Breast epithelium (tissue), 4 donors: ENCODE results near the gene EFHC2. TPM values are rescaled to one million over a fixed set of nuclear protein-coding genes. Genes with fewer than 3 reads are reported as not detected.
"Not testable (repeated sequence)": the region's sequence is repeated elsewhere in the genome, so short reads cannot be mapped to it uniquely, and the experiment has no call there.

ENCODE experiments used
- DNase-seq, 2 donors: peaks; one replicate each; pipeline ENCODE4 v3.0.0-alpha.2; 2019; ENCODE audit warnings: low spot score in 2 of 2
- H3K27ac ChIP-seq, 2 donors: fragments of 200-600 bp; sonication (generic) in 1 of 2; one replicate each; pipeline ENCODE4 v1.5.1; 2016 to 2019; ENCODE audit warnings: mild to moderate bottlenecking in 1 of 2
- H3K27me3 ChIP-seq, 2 donors: fragments of 200-600 bp; sonication (generic) in 1 of 2; one replicate each; pipeline versions ENCODE4 v1.5.1 to v1.6.0; 2017 to 2019; ENCODE audit warnings: control low read depth in 1 of 2, mild to moderate bottlenecking in 1 of 2
- H3K36me3 ChIP-seq: fragments of 200-600 bp; one replicate; pipeline ENCODE4 v1.5.1; 2019
- H3K4me1 ChIP-seq, 2 donors: fragments of 200-600 bp; sonication (generic); one replicate each; pipeline ENCODE4 v1.5.1; 2016 to 2019; ENCODE audit warnings: control low read depth in 1 of 2
- H3K4me3 ChIP-seq, 3 donors: fragments of 200-600 bp; sonication (generic); 1 replicate in 2 of 3; 2 replicates in 1 of 3; pipeline ENCODE4 v1.5.1; 2016 to 2019; ENCODE audit warnings: mild to moderate bottlenecking in 3 of 3, moderate library complexity in 2 of 3
- H3K9me3 ChIP-seq, 2 donors: fragments of 200-600 bp; sonication (generic) in 1 of 2; one replicate each; pipeline ENCODE4 v1.5.1; 2016 to 2019; ENCODE audit warnings: control low read depth in 1 of 2
- POLR2A ChIP-seq: fragments of 450-650 bp; IDR thresholded peaks from one replicate; pipeline ENCODE4 v1.6.1; 2016; ENCODE audit warnings: antibody characterized with exemption, mild to moderate bottlenecking, moderate library complexity
- POLR2AphosphoS5 ChIP-seq, 3 donors: sonication (generic); formaldehyde crosslinking; IDR thresholded peaks; one replicate each; pipeline ENCODE4 v1.6.1; 2017; ENCODE audit warnings: antibody characterized with exemption in 3 of 3
- intact Hi-C: fragments of 100-400 bp; cut with DNase I; formaldehyde crosslinking; loops from one replicate; pipeline ENCODE4 v1.15.1; 2023; ENCODE audit warnings: low total_unique reads
- total RNA-seq, 3 donors: library from RNA; depleted of rRNA; stranded (reverse); fragments of >200 nt; gene quantifications; one replicate each; pipeline ENCODE4 v1.1.0, GENCODE V29; 2016
- TF ChIP-seq, protein P1 (sequence below), 3 donors: fragments of 450-650 bp; IDR thresholded peaks; one replicate each; pipeline ENCODE4 v1.5.1; 2016 to 2017; ENCODE audit warnings: antibody characterized with exemption in 3 of 3, mild to moderate bottlenecking in 3 of 3, moderate library complexity in 3 of 3

Gene EFHC2
- total RNA-seq, 3 donors from 2014 or later, result 0.32 to 1.9 (median 0.66) TPM

- Histone ChIP-seq H3K27me3 (peaks cover 0 to 21% of the 10 kb centered on the region in 2 donors), H3K9me3 (no peaks in the 10 kb centered on the region), H3K4me1 (no peaks in the 10 kb centered on the region), H3K36me3 (no peaks in the 10 kb centered on the region), H3K27ac (no peak overlapping the region), H3K4me3 (no peak overlapping the region)
- no peak for TF ChIP-seq POLR2A
- TF ChIP-seq POLR2AphosphoS5 (IDR thresholded peaks at IDR 0.05), result no peak
- TF ChIP-seq, protein P1, sequence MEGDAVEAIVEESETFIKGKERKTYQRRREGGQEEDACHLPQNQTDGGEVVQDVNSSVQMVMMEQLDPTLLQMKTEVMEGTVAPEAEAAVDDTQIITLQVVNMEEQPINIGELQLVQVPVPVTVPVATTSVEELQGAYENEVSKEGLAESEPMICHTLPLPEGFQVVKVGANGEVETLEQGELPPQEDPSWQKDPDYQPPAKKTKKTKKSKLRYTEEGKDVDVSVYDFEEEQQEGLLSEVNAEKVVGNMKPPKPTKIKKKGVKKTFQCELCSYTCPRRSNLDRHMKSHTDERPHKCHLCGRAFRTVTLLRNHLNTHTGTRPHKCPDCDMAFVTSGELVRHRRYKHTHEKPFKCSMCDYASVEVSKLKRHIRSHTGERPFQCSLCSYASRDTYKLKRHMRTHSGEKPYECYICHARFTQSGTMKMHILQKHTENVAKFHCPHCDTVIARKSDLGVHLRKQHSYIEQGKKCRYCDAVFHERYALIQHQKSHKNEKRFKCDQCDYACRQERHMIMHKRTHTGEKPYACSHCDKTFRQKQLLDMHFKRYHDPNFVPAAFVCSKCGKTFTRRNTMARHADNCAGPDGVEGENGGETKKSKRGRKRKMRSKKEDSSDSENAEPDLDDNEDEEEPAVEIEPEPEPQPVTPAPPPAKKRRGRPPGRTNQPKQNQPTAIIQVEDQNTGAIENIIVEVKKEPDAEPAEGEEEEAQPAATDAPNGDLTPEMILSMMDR (IDR thresholded peaks at IDR 0.05), result no peak
- intact Hi-C loops, result no loop called here
- no peak for DNase-seq
Observed at GRCh38 chrX:44218465-44218864, 125.0 kb downstream of the EFHC2 start.

DNA sequence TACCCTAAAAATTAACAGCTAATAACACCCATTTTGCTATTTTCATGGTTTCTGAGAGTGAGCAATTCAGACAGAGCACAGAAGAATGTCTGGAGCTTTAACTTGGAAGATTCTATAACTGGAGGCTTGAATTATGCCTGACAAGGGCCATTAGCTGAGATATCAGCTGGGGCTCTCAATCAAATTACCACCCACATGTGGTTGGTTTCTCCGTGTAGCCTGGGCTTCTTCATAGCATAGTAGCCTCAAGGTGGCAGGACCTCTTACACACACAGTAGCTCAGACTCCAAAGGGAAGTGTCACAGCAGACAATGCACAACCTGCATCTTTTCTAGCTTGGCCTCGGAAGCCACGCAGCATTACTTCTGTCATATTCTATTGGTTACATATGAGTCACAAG, 127.3 kb downstream of the EFHC2 start:
- TF ChIP-seq, protein P1 (IDR thresholded peaks at IDR 0.05), result no peak
- TF ChIP-seq POLR2A (no peak), POLR2AphosphoS5 (IDR thresholded peaks at IDR 0.05) (no peak)
- H3K4me1 ChIP-seq, result no peaks in the 10 kb centered on the region
- no peaks in the 10 kb centered on the region for H3K36me3 ChIP-seq
- H3K4me3 ChIP-seq, result no peak overlapping the region
- peaks cover 0 to 15% of the 10 kb centered on the region in 2 donors for H3K27me3 ChIP-seq
- DNase-seq, result no peak
- no peak overlapping the region for H3K27ac ChIP-seq
- intact Hi-C loops, result no loop called here
- H3K9me3 ChIP-seq, result no peaks in the 10 kb centered on the region

- Histone ChIP-seq H3K4me3 (no peak overlapping the region), H3K27me3 (peaks cover 0 to 3% of the 10 kb centered on the region in 2 donors), H3K36me3 (no peaks in the 10 kb centered on the region), H3K4me1 (no peaks in the 10 kb centered on the region), H3K27ac (no peak overlapping the region), H3K9me3 (no peaks in the 10 kb centered on the region)
- DNase-seq, result no peak
- intact Hi-C loops, result no loop called here
- TF ChIP-seq POLR2A, result no peak
- TF ChIP-seq POLR2AphosphoS5 (IDR thresholded peaks at IDR 0.05), result no peak
- TF ChIP-seq, protein P1 (IDR thresholded peaks at IDR 0.05), result no peak
Observed at GRCh38 chrX:44203791-44204190, 139.7 kb downstream of the EFHC2 start.

DNA sequence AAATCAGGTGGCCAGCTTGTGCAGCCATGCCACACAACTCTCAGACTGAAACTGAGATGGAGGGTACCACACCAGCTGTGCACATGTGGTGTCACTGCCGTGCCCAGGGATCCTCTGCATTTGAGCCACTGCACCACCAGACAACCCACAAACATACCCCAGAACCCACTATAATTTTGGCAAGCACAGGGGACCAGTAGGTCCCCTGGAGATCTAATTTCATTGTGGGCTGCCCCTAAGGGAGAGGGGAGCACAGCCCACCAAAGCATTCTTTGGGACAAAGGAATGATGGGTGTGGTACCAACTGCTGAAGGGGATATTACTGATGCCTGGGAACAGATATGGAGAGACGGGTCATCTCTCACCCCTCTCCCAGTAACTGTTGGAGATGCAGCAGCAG, 140.9 kb downstream of the EFHC2 start:
- intact Hi-C loops, result no loop called here
- Histone ChIP-seq H3K27me3 (peaks cover 0 to 13% of the 10 kb centered on the region in 2 donors), H3K27ac (no peak overlapping the region), H3K9me3 (no peaks in the 10 kb centered on the region), H3K36me3 (no peaks in the 10 kb centered on the region), H3K4me3 (no peak overlapping the region), H3K4me1 (no peaks in the 10 kb centered on the region)
- no peak for TF ChIP-seq POLR2A
- TF ChIP-seq, protein P1 (IDR thresholded peaks at IDR 0.05), result no peak
- TF ChIP-seq POLR2AphosphoS5 (IDR thresholded peaks at IDR 0.05), result no peak
- no peak for DNase-seq

DNA sequence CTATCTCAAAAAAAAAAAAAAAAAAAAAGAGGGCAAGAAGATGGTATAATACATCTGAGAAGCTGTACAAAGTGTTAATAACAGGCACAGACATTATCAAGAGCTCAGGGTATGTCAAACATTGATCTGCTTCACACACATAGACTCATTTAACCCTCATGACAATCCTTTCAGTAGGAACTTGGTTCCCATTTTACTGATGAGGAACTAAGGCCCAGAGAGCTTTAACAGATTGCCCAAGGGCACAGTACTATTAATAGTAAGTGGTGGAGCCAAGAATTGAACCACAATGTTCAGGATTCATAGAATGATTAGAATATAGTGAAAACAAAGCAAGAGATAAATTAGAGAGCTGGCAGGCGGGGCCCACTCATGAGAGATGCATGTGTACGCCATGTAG, 154.4 kb downstream of the EFHC2 start:
- Histone ChIP-seq H3K4me1 (no peaks in the 10 kb centered on the region), H3K9me3 (no peaks in the 10 kb centered on the region), H3K27ac (no peak overlapping the region), H3K36me3 (no peaks in the 10 kb centered on the region), H3K27me3 (peaks cover 0 to 12% of the 10 kb centered on the region in 2 donors), H3K4me3 (no peak overlapping the region)
- no peak for DNase-seq
- intact Hi-C loops, result no loop called here
- TF ChIP-seq POLR2AphosphoS5 (IDR thresholded peaks at IDR 0.05) (no peak), POLR2A (no peak)
- TF ChIP-seq, protein P1 (IDR thresholded peaks at IDR 0.05), result no peak

DNA sequence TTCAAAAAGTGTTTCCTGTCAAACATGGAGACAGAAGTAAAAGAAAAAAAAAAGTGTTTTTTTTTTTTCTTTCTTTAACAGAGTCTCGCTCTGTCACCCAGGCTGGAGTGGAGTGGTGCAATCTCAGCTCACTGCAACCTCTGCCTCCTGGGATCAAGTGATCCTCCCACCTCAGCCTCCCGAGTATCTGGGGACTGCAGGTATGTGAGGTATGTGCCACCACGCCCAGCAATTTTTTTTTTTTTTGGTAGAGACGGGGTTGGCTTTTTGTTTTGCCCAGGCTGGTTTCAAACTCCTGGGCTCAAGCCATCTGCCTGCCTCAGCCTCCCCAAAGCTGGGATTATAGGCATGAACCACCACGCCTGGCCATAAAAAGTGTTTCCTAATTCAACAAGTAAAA, 155.6 kb downstream of the EFHC2 start:
- H3K9me3 ChIP-seq, H3K27ac ChIP-seq, H3K36me3 ChIP-seq, intact Hi-C loops, DNase-seq, H3K4me1 ChIP-seq, H3K4me3 ChIP-seq: not testable (repeated sequence)
- peaks cover 0 to 12% of the 10 kb centered on the region in 2 donors for H3K27me3 ChIP-seq
